CD4-positive, alpha-beta T cell treated with Interleukin-4 for 1 hour (primary cell): ENCODE data around the gene TXNRD3.
"Not testable (repeated sequence)": the region's sequence is repeated elsewhere in the genome, so short reads cannot be mapped to it uniquely, and the experiment has no call there.

Source experiments
- DNase-seq, 2 donors: peaks; one replicate each; pipeline ENCODE4 v3.0.0-alpha.2; 2020 to 2022

The TXNRD3 gene

GRCh38 chr3:126638790-126639189 lies 16.1 kb downstream of the TXNRD3 start:
- DNase-seq = no peak

- DNase-seq = no peak
Measured at GRCh38 chr3:126636436-126636835, 18.5 kb downstream of the TXNRD3 start.

- no peak for DNase-seq
Measured at GRCh38 chr3:126634803-126635202, 20.1 kb downstream of the TXNRD3 start.

GRCh38 chr3:126630020-126630419 lies 24.9 kb downstream of the TXNRD3 start:
- no peak for DNase-seq

GRCh38 chr3:126625735-126626134 lies 29.2 kb downstream of the TXNRD3 start:
- not testable (repeated sequence) for DNase-seq

- no peak for DNase-seq
Measured at GRCh38 chr3:126622694-126623093, 32.2 kb downstream of the TXNRD3 start.

- DNase-seq = no peak
Measured at GRCh38 chr3:126621627-126622345, 33.1 kb downstream of the TXNRD3 start.

DNA sequence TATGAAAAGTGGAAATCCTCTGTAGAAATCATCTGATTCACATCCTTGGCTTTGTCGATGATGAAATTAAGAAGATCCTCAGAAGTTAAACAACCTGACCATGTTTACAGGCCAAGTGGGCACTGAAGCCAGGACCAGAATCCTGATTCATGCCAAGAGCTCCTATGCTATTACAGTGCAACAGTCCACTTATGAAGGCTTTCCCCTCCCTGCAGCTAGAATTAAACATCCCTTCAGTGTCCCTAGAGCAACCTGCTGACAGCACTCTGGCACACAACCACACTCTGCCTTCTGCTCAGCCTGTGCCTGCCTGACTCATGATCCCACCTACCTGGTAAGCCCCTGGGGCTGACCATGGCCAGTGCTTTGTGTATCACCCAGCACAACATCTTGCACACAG lies 33.8 kb downstream of the TXNRD3 start:
- DNase-seq = no peak

DNA sequence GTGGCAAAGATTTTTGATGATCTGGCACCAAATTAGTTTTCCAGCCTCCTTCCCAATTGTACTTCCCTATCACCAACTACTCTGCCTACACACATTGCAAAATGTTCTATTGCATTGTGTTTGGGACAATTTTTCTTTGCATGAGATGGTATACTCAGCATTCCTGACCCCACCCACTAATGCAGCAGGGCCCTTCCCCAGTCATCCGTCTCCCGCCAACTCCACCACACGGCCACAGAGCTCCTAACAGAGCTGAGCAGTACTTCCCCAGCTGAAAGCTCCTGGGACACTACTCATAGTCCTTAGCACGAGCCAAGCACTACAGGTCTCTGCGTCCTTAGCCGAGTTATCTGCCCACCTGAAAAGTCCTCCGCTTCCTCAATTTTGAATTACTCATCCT lies 34.2 kb downstream of the TXNRD3 start:
- DNase-seq = no peak

- no peak for DNase-seq
Measured at GRCh38 chr3:126618760-126619159, 36.2 kb downstream of the TXNRD3 start.

GRCh38 chr3:126618021-126618420 lies 36.9 kb downstream of the TXNRD3 start:
- DNase-seq = no peak

- no peak for DNase-seq
Measured at GRCh38 chr3:126617571-126617970, 37.4 kb downstream of the TXNRD3 start.

DNA sequence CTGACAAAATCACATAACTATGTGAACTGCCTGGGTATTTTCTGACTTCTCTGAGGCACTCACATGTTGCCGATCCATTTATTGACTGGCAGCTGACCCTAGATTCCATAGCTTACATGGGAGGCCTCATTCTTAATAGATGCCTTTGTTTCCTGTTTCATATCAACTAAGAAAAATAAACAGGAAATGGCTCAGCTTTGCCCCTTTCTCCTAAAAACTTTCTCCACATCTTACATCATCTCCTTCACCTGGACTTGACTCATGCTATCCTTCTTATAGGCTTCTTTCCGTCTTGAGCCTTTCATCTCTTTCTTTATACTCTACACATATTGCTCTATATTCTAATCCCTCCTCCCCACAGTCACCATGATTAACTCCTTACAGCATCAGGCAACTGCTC lies 38.0 kb downstream of the TXNRD3 start:
- no peak for DNase-seq

DNA sequence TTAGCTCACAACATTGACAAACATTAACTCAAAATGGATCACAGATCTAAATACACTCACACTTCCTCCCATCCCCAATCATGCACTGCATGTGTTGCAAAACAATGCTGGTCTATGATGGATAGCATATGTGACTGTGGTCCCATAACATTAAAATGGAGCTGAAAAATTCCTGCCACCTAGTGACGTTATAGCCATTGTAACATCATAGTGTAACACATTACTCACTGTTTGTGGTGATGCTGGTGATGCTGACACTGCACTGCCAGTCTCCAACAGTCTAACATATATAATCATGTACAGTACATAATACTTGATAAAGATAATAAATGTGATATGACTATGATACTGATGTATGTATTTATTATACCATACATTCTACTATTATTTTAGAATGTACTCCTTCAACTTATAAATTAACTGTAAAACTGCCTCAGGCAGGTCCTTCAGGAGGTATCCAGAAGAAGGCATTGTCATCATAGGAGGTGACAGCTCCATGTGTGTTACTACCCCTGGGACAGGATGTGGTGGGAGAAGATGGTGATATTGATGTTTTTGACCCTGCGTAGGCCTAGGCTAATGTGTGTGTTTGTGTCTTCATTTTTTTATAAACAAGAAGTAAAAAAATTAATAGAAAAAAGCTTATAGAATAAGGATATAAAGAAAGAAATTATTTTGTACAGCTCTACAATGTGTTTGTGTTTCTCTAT lies 41.3 kb downstream of the TXNRD3 start:
- DNase-seq = no peak

GRCh38 chr3:126612479-126613205 lies 42.3 kb downstream of the TXNRD3 start:
- no peak for DNase-seq

- DNase-seq = no peak
Measured at GRCh38 chr3:126609909-126610308, 45.0 kb downstream of the TXNRD3 start.

GRCh38 chr3:126607214-126607908 lies 47.6 kb downstream of the TXNRD3 start:
- DNase-seq = peak; percentile 16 to 25

- no peak for DNase-seq
Measured at GRCh38 chr3:126606001-126606400, 48.9 kb downstream of the TXNRD3 start.

GRCh38 chr3:126604691-126605090 lies 50.2 kb downstream of the TXNRD3 start:
- DNase-seq = no peak

DNA sequence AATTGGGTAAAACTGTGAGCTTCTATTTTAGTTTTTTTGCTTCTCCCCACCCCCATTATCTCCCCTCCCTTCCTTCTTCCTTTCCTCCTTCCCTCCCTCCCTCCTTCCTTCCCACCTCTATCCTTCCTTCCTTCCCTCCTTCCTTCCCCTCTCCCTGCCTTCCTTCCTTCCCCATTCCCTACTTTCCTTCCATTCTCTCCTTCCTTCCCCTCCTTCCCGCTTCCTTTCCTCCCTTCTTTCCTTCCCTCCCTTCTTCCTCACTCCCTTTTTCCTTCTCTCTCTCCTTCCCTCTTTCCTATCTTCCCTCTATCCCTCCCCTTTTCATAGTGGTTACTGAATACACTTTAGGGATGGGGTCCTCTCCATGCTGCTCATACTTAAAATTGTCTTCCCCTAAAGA lies 55.8 kb downstream of the TXNRD3 start:
- DNase-seq = no peak

- DNase-seq = not testable (repeated sequence)
Measured at GRCh38 chr3:126595479-126595878, 59.4 kb downstream of the TXNRD3 start.

GRCh38 chr3:126591515-126591914 lies 63.4 kb downstream of the TXNRD3 start:
- not testable (repeated sequence) for DNase-seq

GRCh38 chr3:126582311-126582710 lies 72.6 kb downstream of the TXNRD3 start:
- DNase-seq = no peak
